Retinal pigment epithelial cell (primary cell): Measurements from ENCODE around the gene RFTN1.

Experiments used
- DNase-seq: peaks from one replicate; pipeline ENCODE4 v3.0.0-alpha.2; 2010; ENCODE audit warnings: low read depth
- H3K4me3 ChIP-seq: 2 replicates; pipeline ENCODE4 v1.5.1; 2011; ENCODE audit warnings: mild to moderate bottlenecking, low read length, control low read depth, moderate library complexity
- TF ChIP-seq, protein P1 (sequence below): conservative IDR thresholded peaks from 2 replicates; pipeline ENCODE4 v1.5.1; 2011; ENCODE audit warnings: low read depth, low read length, control low read depth, inconsistent platforms

RFTN1 gene

DNA sequence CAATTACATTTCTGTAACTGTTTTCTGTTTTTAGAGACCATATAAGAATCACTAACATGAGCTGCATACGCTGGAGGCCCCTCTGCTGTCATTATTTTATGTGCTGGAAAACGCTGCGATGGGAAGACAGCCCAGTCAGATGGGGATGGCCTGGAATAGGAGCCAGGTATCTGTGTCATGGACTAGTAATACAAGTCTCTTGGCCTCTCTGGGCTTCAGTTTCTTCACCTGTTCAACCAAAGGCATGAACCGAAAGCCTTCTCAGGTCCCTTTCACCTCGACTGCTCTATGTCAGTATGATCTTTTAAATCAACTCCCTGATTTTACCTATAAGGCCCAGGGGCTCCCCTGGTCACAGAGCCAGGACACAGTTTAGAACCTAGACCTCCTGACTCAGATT, 14.6 kb upstream of the RFTN1 start:
- no peak for DNase-seq
- H3K4me3 ChIP-seq, result no peak overlapping the region
- TF ChIP-seq, protein P1, sequence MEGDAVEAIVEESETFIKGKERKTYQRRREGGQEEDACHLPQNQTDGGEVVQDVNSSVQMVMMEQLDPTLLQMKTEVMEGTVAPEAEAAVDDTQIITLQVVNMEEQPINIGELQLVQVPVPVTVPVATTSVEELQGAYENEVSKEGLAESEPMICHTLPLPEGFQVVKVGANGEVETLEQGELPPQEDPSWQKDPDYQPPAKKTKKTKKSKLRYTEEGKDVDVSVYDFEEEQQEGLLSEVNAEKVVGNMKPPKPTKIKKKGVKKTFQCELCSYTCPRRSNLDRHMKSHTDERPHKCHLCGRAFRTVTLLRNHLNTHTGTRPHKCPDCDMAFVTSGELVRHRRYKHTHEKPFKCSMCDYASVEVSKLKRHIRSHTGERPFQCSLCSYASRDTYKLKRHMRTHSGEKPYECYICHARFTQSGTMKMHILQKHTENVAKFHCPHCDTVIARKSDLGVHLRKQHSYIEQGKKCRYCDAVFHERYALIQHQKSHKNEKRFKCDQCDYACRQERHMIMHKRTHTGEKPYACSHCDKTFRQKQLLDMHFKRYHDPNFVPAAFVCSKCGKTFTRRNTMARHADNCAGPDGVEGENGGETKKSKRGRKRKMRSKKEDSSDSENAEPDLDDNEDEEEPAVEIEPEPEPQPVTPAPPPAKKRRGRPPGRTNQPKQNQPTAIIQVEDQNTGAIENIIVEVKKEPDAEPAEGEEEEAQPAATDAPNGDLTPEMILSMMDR, result no peak

DNA sequence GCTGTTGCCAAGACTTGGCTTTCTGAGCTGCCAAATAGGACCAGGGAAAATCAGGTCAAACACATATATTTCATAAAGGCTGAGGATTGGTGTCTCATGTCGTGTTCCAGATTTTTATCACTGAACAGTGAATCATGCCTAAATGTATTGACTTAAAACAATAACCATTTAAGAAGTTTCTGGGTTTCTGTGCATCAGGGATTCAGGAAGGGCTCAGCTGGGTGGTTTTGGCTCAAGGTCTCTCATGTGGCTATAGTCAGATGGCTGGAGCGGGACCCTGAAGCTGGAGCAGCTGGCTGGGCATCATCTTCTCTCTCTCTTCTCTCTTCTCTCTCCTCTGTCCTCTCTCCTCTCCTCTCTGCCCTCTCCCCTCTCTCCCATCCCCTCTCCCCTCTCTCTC, 10.7 kb upstream of the RFTN1 start:
- DNase-seq, result no peak

DNA sequence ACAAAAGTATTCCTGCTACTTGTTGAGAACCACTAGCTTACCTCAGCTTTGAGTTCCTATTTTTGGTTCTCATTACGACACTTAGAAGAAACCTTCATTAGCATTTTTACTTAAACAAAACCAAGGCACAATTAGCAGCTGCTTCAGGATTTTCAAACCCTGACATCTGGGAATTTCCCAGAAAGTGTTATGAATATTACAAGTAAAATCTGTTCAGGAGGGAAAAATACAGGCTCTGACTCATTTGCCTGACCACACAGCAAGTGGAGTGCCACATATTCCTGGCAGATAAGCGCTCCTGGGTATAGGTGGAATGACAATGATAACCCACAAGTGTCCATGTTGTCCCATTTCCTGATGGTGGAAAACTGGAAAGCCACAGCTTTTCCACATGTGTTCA, 10.3 kb upstream of the RFTN1 start:
- TF ChIP-seq, protein P1, result no peak
- H3K4me3 ChIP-seq, result no peak overlapping the region
- DNase-seq, result no peak

More for the DNA sequence above, 10.7 kb upstream of the RFTN1 start:
- H3K4me3 ChIP-seq, result no peak overlapping the region
- TF ChIP-seq, protein P1, result no peak

DNA sequence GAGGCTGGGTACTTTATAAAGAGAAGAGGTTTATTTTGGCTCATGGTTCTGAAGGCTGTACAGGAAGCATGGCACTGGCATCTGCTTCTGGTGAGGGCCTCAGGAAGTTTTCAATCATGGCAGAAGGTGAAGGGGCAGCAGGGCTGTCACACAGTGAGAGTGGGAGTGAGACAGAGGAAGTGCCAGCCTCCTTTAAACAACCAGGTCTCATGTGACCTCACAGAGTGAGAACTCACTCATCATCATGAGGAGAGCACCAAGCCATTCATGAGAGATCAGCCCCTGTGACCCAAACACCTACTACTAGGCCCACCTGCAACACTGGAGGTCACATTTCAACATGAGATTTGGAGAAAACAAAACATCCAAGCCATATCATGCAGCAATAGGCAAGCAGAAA, 9.3 kb upstream of the RFTN1 start:
- TF ChIP-seq, protein P1, result no peak
- DNase-seq, result no peak
- no peak overlapping the region for H3K4me3 ChIP-seq

DNA sequence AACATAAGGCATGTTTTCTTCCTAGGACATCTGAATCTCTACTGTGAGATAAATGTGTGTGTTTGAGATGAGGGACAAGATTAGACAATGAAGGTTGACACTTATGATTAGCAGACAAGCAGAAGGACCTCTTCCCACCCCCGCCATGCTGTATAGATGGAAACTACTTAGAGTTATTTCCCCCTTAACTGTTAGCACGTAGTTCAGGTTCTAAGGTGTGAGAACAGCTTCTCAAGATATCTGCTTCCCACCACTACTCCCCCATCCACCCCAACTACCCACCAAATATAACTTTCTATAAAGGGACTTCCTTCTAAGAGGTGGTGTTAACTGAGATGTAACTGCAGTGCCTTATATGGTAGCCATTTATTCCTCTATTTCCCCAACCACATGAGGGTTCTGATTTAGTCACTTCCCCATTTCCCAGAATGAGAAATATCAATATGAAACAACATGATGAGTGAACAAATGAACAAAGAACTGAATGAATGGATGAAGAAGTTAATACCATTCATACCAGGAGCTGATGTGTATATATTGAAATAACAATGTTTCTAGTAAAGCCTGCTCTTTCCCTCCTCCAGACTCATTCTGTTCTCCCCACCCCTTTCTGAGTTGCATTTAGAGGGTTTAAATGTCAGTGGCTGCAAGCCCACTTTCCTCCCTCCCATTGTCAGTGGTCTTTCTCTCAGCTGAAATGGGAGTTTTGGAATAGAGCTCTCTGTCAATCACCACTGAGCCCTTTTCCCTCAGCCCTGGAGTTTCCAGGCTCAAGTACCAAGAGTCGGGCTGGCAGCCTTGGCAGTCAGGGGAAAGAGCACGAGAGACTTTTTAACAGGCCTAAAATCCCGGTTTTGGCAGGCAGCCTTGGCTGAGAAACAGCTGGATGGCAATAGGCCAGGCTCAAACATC, 7.7 kb upstream of the RFTN1 start:
- DNase-seq, result no peak
- TF ChIP-seq, protein P1, result no peak

DNA sequence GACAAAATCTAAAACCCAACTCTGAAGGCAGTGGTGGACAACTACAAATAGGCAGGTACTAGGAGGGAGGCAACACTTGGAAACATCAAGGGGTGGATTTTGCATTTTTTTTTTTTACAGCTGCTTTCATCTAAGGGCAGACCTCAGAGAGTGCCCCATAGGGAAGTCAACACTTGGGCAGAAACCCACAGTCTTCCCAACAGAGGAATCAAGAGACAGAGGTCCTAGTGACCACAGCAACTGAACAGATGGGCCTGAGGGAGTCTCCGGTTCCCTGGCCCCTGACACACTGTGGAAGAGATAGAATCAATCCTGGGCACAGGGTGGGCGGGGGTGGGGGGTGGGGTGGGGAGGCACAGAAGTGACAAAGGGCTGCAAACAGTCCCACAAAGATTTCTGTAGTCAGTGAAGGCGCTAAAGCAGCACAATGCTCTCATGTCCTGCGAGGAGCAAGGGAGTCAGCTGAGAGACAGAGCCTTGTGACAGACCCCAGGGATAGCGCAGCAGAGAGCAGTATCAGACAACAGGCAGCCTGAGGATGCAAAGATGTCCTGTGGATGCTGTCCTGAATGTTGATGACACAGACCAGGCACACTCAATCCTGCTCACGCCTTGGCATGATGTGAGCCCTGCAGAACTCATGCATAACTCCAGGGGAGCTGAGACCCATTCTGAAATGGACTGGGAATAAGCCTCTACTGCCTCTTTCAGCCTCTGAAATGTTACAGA, 6.9 kb upstream of the RFTN1 start:
- DNase-seq, result no peak
- TF ChIP-seq, protein P1, result no peak
- H3K4me3 ChIP-seq, result no peak overlapping the region

More for the DNA sequence above, 7.7 kb upstream of the RFTN1 start:
- no peak overlapping the region for H3K4me3 ChIP-seq
